Kidney (tissue), 14 donors: ENCODE data around the gene ABHD16B. TPM values are rescaled to one million over a fixed set of nuclear protein-coding genes. Genes with fewer than 3 reads are reported as not detected.

Experiments used
- DNase-seq, 5 donors: peaks; one replicate each; pipeline ENCODE4 v3.0.0-alpha.2; 2013 to 2020
- FAIRE-seq: peaks from 2 replicates; lab custom pipeline; 2012; peaks lifted over from hg19 to GRCh38; lab: Jason Lieb, UNC
- H3K27ac ChIP-seq, 2 donors: one replicate each; pipeline ENCODE4 v1.7.0; 2013; ENCODE audit warnings: low read depth in 2 of 2, low read length in 2 of 2, inconsistent platforms in 1 of 2
- H3K27me3 ChIP-seq: one replicate; pipeline ENCODE4 v1.7.1; 2013; ENCODE audit warnings: low read length, inconsistent platforms; ENCODE audit not compliant: control insufficient read depth, insufficient read depth
- H3K36me3 ChIP-seq, 3 donors: one replicate each; pipeline versions ENCODE4 v1.7.0 to v1.7.1; 2013; ENCODE audit warnings: low read length in 3 of 3, control low read depth in 1 of 3, inconsistent platforms in 1 of 3; ENCODE audit not compliant: insufficient read depth in 3 of 3, control insufficient read depth in 2 of 3
- H3K4me1 ChIP-seq, 3 donors: one replicate each; pipeline versions ENCODE4 v1.7.0 to v1.7.1; 2013; ENCODE audit warnings: low read length in 3 of 3, inconsistent platforms in 1 of 3, low read depth in 1 of 3; ENCODE audit not compliant: control insufficient read depth in 2 of 3, insufficient read depth in 2 of 3
- H3K4me3 ChIP-seq, 3 donors: one replicate each; pipeline versions ENCODE4 v1.7.0 to v1.8.1; 2013; ENCODE audit warnings: low read length in 3 of 3, control low read depth in 1 of 3, inconsistent platforms in 1 of 3
- H3K9ac ChIP-seq, 3 donors: one replicate each; pipeline versions ENCODE4 v1.7.0 to v1.7.1; 2013; ENCODE audit warnings: low read length in 3 of 3, control low read depth in 1 of 3, inconsistent platforms in 1 of 3
- H3K9me3 ChIP-seq, 3 donors: one replicate each; pipeline versions ENCODE4 v1.7.0 to v1.7.1; 2013; ENCODE audit warnings: low read length in 3 of 3, control low read depth in 1 of 3, inconsistent platforms in 1 of 3; ENCODE audit not compliant: control insufficient read depth in 2 of 3, insufficient read depth in 1 of 3
- CTCF ChIP-seq: IDR thresholded peaks from 3 replicates; pipeline ENCODE4 v1.5.1; 2012; ENCODE audit warnings: mild to moderate bottlenecking, moderate library complexity, borderline replicate concordance; ENCODE audit not compliant: insufficient read depth; ENCODE audit errors: extremely low read depth
- intact Hi-C: fragments of 100-400 bp; cut with DNase I; formaldehyde crosslinking; loops from one replicate; pipeline ENCODE4 v1.11.1; 2022
- polyA plus RNA-seq: library from polyadenylated mRNA; stranded (reverse); fragments of 350-450 nt; fragmentation: Illumina TruSeq; extraction: RNeasy Lipid Tissue Mini Kit (QIAGEN cat#74804); gene quantifications from one replicate; pipeline ENCODE4 v1.2.3, GENCODE V29; 2014; ENCODE audit warnings: low read depth, low replicate concordance; ENCODE audit not compliant: insufficient read depth
- total RNA-seq: library from RNA; stranded (reverse); fragmentation: NEBNext Ultra II Directional; extraction: Animal tissue kit (Norgen Biotek cat#: 25700); gene quantifications from one replicate; pipeline ENCODE4 v1.2.1, GENCODE V29; 2021
- donor health status: control.
- donor health status: control.
- donor health status: control.
- donor health status: control.
- donor health status: control.
- donor health status: DM: yes; HTN: yes; CAD: no.
- donor health status: Normal renal cell carcinoma (clear cell type).

The ABHD16B gene
- total and polyA plus RNA-seq, 2 donors from 2014 or later = not detected

- no peak for FAIRE-seq
- Histone ChIP-seq H3K9ac (peak overlapping the region in 1 of 3 donors; percentile 12), H3K36me3 (peaks cover 4 to 39% (median 23%) of the 10 kb centered on the region in 3 donors)
Observed at GRCh38 chr20:63884506-63885263, 23.4 kb downstream of the ABHD16B start.

GRCh38 chr20:63885264-63886053 lies 24.2 kb downstream of the ABHD16B start:
- Histone ChIP-seq H3K27me3 (no peaks in the 10 kb centered on the region), H3K4me3 (no peak overlapping the region), H3K9me3 (no peaks in the 10 kb centered on the region), H3K4me1 (no peaks in the 10 kb centered on the region), H3K9ac (peak overlapping the region in 1 of 3 donors; percentile 12), H3K27ac (no peak overlapping the region), H3K36me3 (peaks cover 4 to 39% (median 29%) of the 10 kb centered on the region in 3 donors)
- intact Hi-C loops = no loop called here
- no peak for TF ChIP-seq CTCF
- DNase-seq = no peak
- FAIRE-seq = no peak

More at GRCh38 chr20:63884506-63885263, 23.4 kb downstream of the ABHD16B start:
- intact Hi-C loops = no loop called here
- DNase-seq = no peak
- H3K27ac ChIP-seq = no peak overlapping the region
- H3K27me3 ChIP-seq = no peaks in the 10 kb centered on the region
- no peaks in the 10 kb centered on the region for H3K4me1 ChIP-seq
- TF ChIP-seq CTCF = no peak
- H3K4me3 ChIP-seq = no peak overlapping the region
- H3K9me3 ChIP-seq = no peaks in the 10 kb centered on the region

GRCh38 chr20:63886054-63886419 lies 24.7 kb downstream of the ABHD16B start:
- no peaks in the 10 kb centered on the region for H3K4me1 ChIP-seq
- no peak for DNase-seq
- H3K27ac ChIP-seq = no peak overlapping the region
- peaks cover 4 to 39% (median 29%) of the 10 kb centered on the region in 3 donors for H3K36me3 ChIP-seq
- no peak overlapping the region for H3K9ac ChIP-seq
- no peak overlapping the region for H3K4me3 ChIP-seq
- H3K27me3 ChIP-seq = no peaks in the 10 kb centered on the region
- intact Hi-C loops = no loop called here
- FAIRE-seq = no peak
- TF ChIP-seq CTCF = no peak
- no peaks in the 10 kb centered on the region for H3K9me3 ChIP-seq
